Keratinocyte (primary cell): ENCODE measurements around the gene RBFA. TPM values are rescaled to one million over a fixed set of nuclear protein-coding genes. Genes with fewer than 3 reads are reported as not detected.

ENCODE experiments used
- DNase-seq: peaks from one replicate; pipeline ENCODE4 v3.0.0-alpha.2; 2011; ENCODE audit warnings: low read depth, missing footprints, low spot score
- FAIRE-seq: peaks from 2 replicates; lab custom pipeline; 2011; peaks lifted over from hg19 to GRCh38; lab: Jason Lieb, UNC
- H2AFZ ChIP-seq: 2 replicates; pipeline ENCODE4 v1.6.0; 2012; ENCODE audit warnings: low read length, control low read depth, inconsistent platforms; ENCODE audit not compliant: control insufficient read depth
- H3K27ac ChIP-seq: 2 replicates; pipeline ENCODE4 v1.5.1; 2011; ENCODE audit warnings: low read length; ENCODE audit not compliant: control insufficient read depth, insufficient read depth
- H3K27me3 ChIP-seq: 3 replicates; pipeline ENCODE4 v1.6.0; 2011; ENCODE audit warnings: low read length; ENCODE audit not compliant: control insufficient read depth, insufficient read depth; ENCODE audit errors: extremely low read depth
- H3K36me3 ChIP-seq, 2 experiments: 2 replicates in 1 of 2; 3 replicates in 1 of 2; pipeline ENCODE4 v1.5.1; 2011; ENCODE audit warnings: low read length in 2 of 2, mild to moderate bottlenecking in 1 of 2; ENCODE audit not compliant: control insufficient read depth in 2 of 2, insufficient read depth in 2 of 2; ENCODE audit errors: extremely low read depth in 1 of 2
- H3K4me1 ChIP-seq: 3 replicates; pipeline ENCODE4 v1.5.1; 2011; ENCODE audit warnings: low read length; ENCODE audit not compliant: control insufficient read depth, insufficient read depth; ENCODE audit errors: extremely low read depth
- H3K4me2 ChIP-seq: 3 replicates; pipeline ENCODE4 v1.6.0; 2011; ENCODE audit warnings: low read depth, low read length; ENCODE audit not compliant: control insufficient read depth, insufficient read depth; ENCODE audit errors: extremely low read depth
- H3K4me3 ChIP-seq, 3 experiments: fragments of 200-600 bp in 1 of 3; sonication (generic) in 1 of 3; 2 replicates in 2 of 3; 3 replicates in 1 of 3; pipeline ENCODE4 v1.5.1; 2011 to 2016; ENCODE audit warnings: low read length in 3 of 3, mild to moderate bottlenecking in 3 of 3, control low read depth in 2 of 3, inconsistent platforms in 1 of 3, low read depth in 1 of 3, mixed read lengths in 1 of 3, mixed run types in 1 of 3, moderate library complexity in 1 of 3; ENCODE audit not compliant: control insufficient read depth in 2 of 3, insufficient read depth in 2 of 3; ENCODE audit errors: extremely low read depth in 1 of 3
- H3K79me2 ChIP-seq: 2 replicates; pipeline ENCODE4 v1.6.0; 2012; ENCODE audit warnings: low read length; ENCODE audit not compliant: control insufficient read depth, insufficient read depth
- H3K9ac ChIP-seq: 3 replicates; pipeline ENCODE4 v1.6.0; 2011; ENCODE audit warnings: low read length; ENCODE audit not compliant: control insufficient read depth, insufficient read depth; ENCODE audit errors: extremely low read depth
- H3K9me1 ChIP-seq: 3 replicates; pipeline ENCODE4 v1.6.0; 2011; ENCODE audit warnings: low read length; ENCODE audit not compliant: control insufficient read depth, insufficient read depth; ENCODE audit errors: extremely low read depth
- H3K9me3 ChIP-seq: 2 replicates; pipeline ENCODE4 v1.5.1; 2012; ENCODE audit warnings: low read depth, low read length; ENCODE audit not compliant: control insufficient read depth
- H4K20me1 ChIP-seq: 3 replicates; pipeline ENCODE4 v1.6.0; 2011; ENCODE audit warnings: low read length; ENCODE audit not compliant: control insufficient read depth, insufficient read depth; ENCODE audit errors: extremely low read depth
- CTCF ChIP-seq, 3 experiments: IDR thresholded peaks in 1 of 3; conservative IDR thresholded peaks in 1 of 3; optimal IDR thresholded peaks in 1 of 3; 2 replicates in 2 of 3; 3 replicates in 1 of 3; pipeline versions ENCODE3 to v1.5.1; 2011; ENCODE audit warnings: low read length in 3 of 3, mild to moderate bottlenecking in 3 of 3, moderate library complexity in 2 of 3, control low read depth in 1 of 3, inconsistent platforms in 1 of 3; ENCODE audit not compliant: insufficient read depth in 2 of 3; ENCODE audit errors: extremely low read depth in 1 of 3
- EZH2 ChIP-seq: IDR thresholded peaks from one replicate; pipeline ENCODE4 v1.6.1; 2012; ENCODE audit warnings: inconsistent platforms, mild to moderate bottlenecking, low read length, moderate library complexity
- dilution Hi-C: fragments of 300-500 bp; cut with MboI; formaldehyde crosslinking; loops from one replicate; pipeline ENCODE4 v1.7.0; 2020; ENCODE audit warnings: low sequenced_read_pairs; ENCODE audit not compliant: extremely low pct_ligation_motif_present
- polyA plus RNA-seq, 5 experiments: library from polyadenylated mRNA; depleted of rRNA in 3 of 5; stranded (reverse) in 3 of 5; stranded (forward) in 1 of 5; unstranded in 1 of 5; fragments of >200 nt; gene quantifications; 1 replicate in 1 of 5; 2 replicates in 3 of 5; 3 replicates in 1 of 5; pipeline versions ENCODE4 v1.2.1 to v1.2.3, GENCODE V29; 2011 to 2012; ENCODE audit warnings: missing spikeins in 2 of 5, low read depth in 1 of 5, low replicate concordance in 1 of 5

Gene RBFA
- polyA plus RNA-seq, 1 donor (not counting 4 experiments of a cell fraction or from before 2014, with no cell fraction given): 30.7 TPM

DNA sequence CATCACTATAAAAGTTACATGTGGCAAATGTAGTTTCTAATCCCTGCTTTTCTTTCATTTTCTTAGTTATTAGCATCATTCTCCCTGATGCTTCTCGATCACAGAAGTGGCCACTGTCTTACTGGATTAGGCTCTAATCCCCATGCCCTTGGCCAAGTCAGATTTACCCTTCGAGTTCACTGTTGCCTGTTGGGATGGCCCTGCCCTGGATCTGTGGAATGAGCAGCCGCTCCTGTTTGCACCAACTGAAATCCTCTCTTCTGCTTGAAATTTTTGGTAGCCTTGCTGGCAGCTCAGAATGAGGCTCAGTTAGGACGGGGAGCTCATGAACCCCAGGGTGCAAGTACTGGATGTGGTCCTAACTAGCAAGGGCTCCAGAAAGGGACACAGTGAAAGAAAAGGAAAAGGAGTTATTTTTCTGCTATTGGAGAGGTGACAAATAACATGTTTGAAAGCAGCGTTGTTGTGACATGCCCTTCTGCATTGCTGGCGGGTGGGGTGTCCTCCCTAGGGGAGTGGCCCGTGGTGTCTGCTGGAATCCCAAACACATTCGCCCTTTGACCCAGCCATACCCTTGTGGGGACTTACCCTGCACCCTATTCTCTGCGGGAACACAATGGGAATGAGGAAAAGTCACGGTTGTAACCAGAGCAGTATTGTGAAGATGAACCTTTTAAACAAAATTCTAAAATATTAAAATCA, 34.5 kb downstream of the RBFA start:
- Histone ChIP-seq H2AFZ (peak overlapping the region; percentile 21), H3K9me3 (no peaks in the 10 kb centered on the region), H3K4me2 (peak overlapping the region; percentile 20), H3K4me3 (no peak overlapping the region), H4K20me1 (no peaks in the 10 kb centered on the region), H3K36me3 (no peaks in the 10 kb centered on the region), H3K9me1 (no peaks in the 10 kb centered on the region), H3K4me1 (peaks cover 6% of the 10 kb centered on the region), H3K79me2 (no peaks in the 10 kb centered on the region), H3K27me3 (no peaks in the 10 kb centered on the region), H3K27ac (no peak overlapping the region), H3K9ac (no peak overlapping the region)
- TF ChIP-seq CTCF (optimal IDR thresholded peaks at IDR 0.05 in 1 of 3, IDR thresholded peaks at IDR 0.05 in 1 of 3, conservative IDR thresholded peaks at IDR 0.05 in 1 of 3; ENCODE audit: extremely low read depth in 1 of 3, insufficient read depth in 2 of 3, low read length in 3 of 3) (no peak), EZH2 (no peak)
- dilution Hi-C loops: no loop called here
- DNase-seq (no peak), FAIRE-seq (peak; percentile 34)

- dilution Hi-C loops: no loop called here
- Histone ChIP-seq H3K9me1 (no peaks in the 10 kb centered on the region), H2AFZ (no peak overlapping the region), H3K9ac (no peak overlapping the region), H3K9me3 (no peaks in the 10 kb centered on the region), H3K4me2 (no peak overlapping the region), H3K79me2 (no peaks in the 10 kb centered on the region), H3K4me1 (peaks cover 6% of the 10 kb centered on the region), H3K4me3 (no peak overlapping the region), H3K27ac (no peak overlapping the region), H3K27me3 (no peaks in the 10 kb centered on the region), H3K36me3 (no peaks in the 10 kb centered on the region), H4K20me1 (no peaks in the 10 kb centered on the region)
- TF ChIP-seq CTCF (optimal IDR thresholded peaks at IDR 0.05 in 1 of 3, IDR thresholded peaks at IDR 0.05 in 1 of 3, conservative IDR thresholded peaks at IDR 0.05 in 1 of 3; ENCODE audit: extremely low read depth in 1 of 3, insufficient read depth in 2 of 3, low read length in 3 of 3): no peak
- TF ChIP-seq EZH2: no peak
- FAIRE-seq (no peak), DNase-seq (no peak)
Observed at GRCh38 chr18:80070825-80071224, 36.6 kb downstream of the RBFA start.
